ENCODE measurements around the gene RPP40. TPM values are rescaled to one million over a fixed set of nuclear protein-coding genes. Genes with fewer than 3 reads are reported as not detected.

The RPP40 gene
- total RNA-seq = 1 to 10 TPM in 5 of 6 donors, under 1 TPM in 1; 0.97 to 3.7 (median 2.7) TPM
- 1 to 10 TPM; 1.9 to 2.4 TPM for polyA plus RNA-seq

- FAIRE-seq (no peak), DNase-seq (peak; percentile 96 to 98 (median 96)), ATAC-seq (peak; percentile 98 to 100 (median 99))
- Histone ChIP-seq H3K27me3 (no peaks in the 10 kb centered on the region), H3K36me3 (no peaks in the 10 kb centered on the region), H3K27ac (peak within 1 kb of the TSS in 3 of 4 donors; percentile 35 to 75 (median 70)), H3K4me3 (peak within 1 kb of the TSS; percentile 41 to 82 (median 64)), H3K9me3 (no peaks in the 10 kb centered on the region), H3K4me1 (no peaks in the 10 kb centered on the region)
- 0 to 1% methylated on average over 60 to 64 of the region's 64 CpGs for WGBS, 2 donors
- peak; percentile 78 to 93 (median 88) for TF ChIP-seq CTCF (IDR thresholded peaks at IDR 0.05)
- intact Hi-C loops (cut with DNase I) = no loop called here
These were observed at the start of gene RPP40 for GRCh38 chr6:5003604-5004372. RPP40 (minus strand) TSS chr6:5004037; CDS start chr6:5004002, 35 bp downstream.

GRCh38 chr6:5053038-5053437, 49.2 kb upstream of the RPP40 start:
- Histone ChIP-seq H3K9me3 (peaks cover 0 to 3% (median 0%) of the 10 kb centered on the region in 4 donors), H3K27ac (no peak overlapping the region), H3K4me3 (no peak overlapping the region), H3K36me3 (no peaks in the 10 kb centered on the region), H3K4me1 (no peaks in the 10 kb centered on the region), H3K27me3 (no peaks in the 10 kb centered on the region)
- intact Hi-C loops (cut with DNase I) = no loop called here
- no peak for TF ChIP-seq CTCF (IDR thresholded peaks at IDR 0.05)
- no peak for FAIRE-seq
- ATAC-seq = no peak
- DNase-seq = no peak

- FAIRE-seq (no peak), ATAC-seq (no peak), DNase-seq (no peak)
- TF ChIP-seq CTCF (IDR thresholded peaks at IDR 0.05) = no peak
- no peak overlapping the region for H3K4me3 ChIP-seq
- intact Hi-C loops (cut with DNase I) = no loop called here
- H3K4me1 ChIP-seq = no peaks in the 10 kb centered on the region
- H3K36me3 ChIP-seq = no peaks in the 10 kb centered on the region
- no peaks in the 10 kb centered on the region for H3K27me3 ChIP-seq
- peaks cover 0 to 3% (median 0%) of the 10 kb centered on the region in 4 donors for H3K9me3 ChIP-seq
- H3K27ac ChIP-seq = no peak overlapping the region
- WGBS, 2 donors = 72 to 86% methylated on average over 1 of the region's 1 CpG
These were observed 47.6 kb upstream of the RPP40 start for GRCh38 chr6:5051394-5051793.

- DNase-seq = no peak
- ATAC-seq = no peak
- Histone ChIP-seq H3K4me3 (no peak overlapping the region), H3K27me3 (no peaks in the 10 kb centered on the region), H3K9me3 (peaks cover 0 to 3% (median 0%) of the 10 kb centered on the region in 4 donors), H3K36me3 (no peaks in the 10 kb centered on the region), H3K27ac (no peak overlapping the region), H3K4me1 (no peaks in the 10 kb centered on the region)
- no peak for TF ChIP-seq CTCF (IDR thresholded peaks at IDR 0.05)
- FAIRE-seq = no peak
- intact Hi-C loops (cut with DNase I) = no loop called here
- WGBS, 2 donors = 95 to 97% methylated on average over 2 of the region's 2 CpGs
These were observed 46.2 kb upstream of the RPP40 start for GRCh38 chr6:5050009-5050408.

GRCh38 chr6:5046430-5046829, 42.6 kb upstream of the RPP40 start:
- intact Hi-C loops (cut with DNase I) = no loop called here
- H3K27me3 ChIP-seq = no peaks in the 10 kb centered on the region
- FAIRE-seq = no peak
- H3K4me3 ChIP-seq = no peak overlapping the region
- no peak overlapping the region for H3K27ac ChIP-seq
- no peak for DNase-seq
- no peaks in the 10 kb centered on the region for H3K36me3 ChIP-seq
- H3K4me1 ChIP-seq = no peaks in the 10 kb centered on the region
- 92 to 93% methylated on average over 9 of the region's 9 CpGs for WGBS, 2 donors
- peaks cover 0 to 3% (median 0%) of the 10 kb centered on the region in 4 donors for H3K9me3 ChIP-seq
- no peak for ATAC-seq
- TF ChIP-seq CTCF (IDR thresholded peaks at IDR 0.05) = no peak
